ENCODE data around the gene BACH1. TPM values are rescaled to one million over a fixed set of nuclear protein-coding genes. Genes with fewer than 3 reads are reported as not detected.

Gene BACH1
- total and polyA plus RNA-seq, 2 of the 8 experiments (the other 6 are each of a cell fraction or from before 2014, with no cell fraction given) = 6.9 to 50.7 TPM

- no peak for TF ChIP-seq SRF (IDR thresholded peaks at IDR 0.05; ENCODE audit: low read depth, low read length)
These were observed 4.6 kb downstream of the BACH1 start (continued) for GRCh38 chr21:29303288-29303687.

Data from H1 (cell line).